Cortex of kidney (tissue), 1 donor: ENCODE measurements around the gene FBXO15.

Experiments
- DNase-seq: peaks from one replicate; lab custom pipeline; 2025; lab: John Stamatoyannopoulos, UW

FBXO15 gene

DNA sequence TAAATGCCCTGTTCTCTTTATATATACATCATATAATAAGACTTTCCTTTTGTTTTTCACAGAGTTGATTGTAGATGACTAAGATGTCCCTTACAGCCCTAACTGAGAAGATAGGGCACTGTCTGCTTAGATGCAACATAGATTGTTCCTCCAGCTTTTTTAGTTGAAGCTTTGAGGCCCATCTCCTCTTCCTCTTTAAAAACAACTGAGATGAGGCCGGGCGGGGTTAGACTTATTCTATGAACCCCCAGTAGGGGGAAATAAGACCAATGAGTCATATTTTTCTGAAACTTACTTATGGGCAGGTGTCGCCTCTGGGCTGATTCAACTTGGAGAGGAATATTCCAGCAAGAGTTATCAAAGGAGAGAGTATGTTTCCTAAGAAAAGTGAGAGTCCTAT lies 84.6 kb downstream of the FBXO15 start:
- DNase-seq, result no peak

DNA sequence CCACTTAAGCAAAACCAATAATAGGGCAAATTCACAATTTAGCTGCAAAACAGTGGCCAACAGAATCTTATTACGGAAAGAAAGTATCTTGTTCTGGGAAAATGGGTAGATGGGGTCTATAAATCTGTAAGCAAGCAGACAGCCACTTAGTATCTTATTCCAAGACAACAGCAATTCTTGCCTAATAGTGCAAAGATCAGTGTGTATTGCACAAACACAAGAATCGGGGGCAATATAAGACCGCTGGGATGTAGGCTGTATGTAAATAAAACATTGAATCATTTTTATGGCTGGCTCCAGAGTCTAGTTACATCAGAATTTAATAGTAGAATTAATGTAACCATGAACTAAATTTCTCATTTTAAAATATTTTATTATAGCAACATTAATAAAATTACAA lies 85.6 kb downstream of the FBXO15 start:
- DNase-seq, result no peak

DNA sequence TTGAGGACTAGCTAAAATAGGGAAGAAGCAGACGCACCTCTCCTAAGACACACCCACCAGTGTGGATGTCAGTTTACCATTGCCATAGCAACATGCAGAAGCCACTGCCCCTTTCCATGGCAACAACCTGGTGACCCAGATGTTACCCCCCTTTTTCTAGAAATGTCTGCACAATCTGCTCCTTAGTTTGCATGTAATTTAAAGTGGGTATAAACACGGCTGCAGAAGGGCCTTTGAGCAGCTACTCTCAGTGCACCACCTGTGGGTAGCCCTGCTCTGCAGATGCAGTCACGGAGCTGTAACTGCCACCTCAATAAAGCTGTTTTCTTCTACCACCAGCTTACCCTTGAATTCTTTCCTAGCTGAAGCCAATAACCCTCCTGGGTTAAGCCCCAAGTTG lies 87.1 kb downstream of the FBXO15 start:
- no peak for DNase-seq

DNA sequence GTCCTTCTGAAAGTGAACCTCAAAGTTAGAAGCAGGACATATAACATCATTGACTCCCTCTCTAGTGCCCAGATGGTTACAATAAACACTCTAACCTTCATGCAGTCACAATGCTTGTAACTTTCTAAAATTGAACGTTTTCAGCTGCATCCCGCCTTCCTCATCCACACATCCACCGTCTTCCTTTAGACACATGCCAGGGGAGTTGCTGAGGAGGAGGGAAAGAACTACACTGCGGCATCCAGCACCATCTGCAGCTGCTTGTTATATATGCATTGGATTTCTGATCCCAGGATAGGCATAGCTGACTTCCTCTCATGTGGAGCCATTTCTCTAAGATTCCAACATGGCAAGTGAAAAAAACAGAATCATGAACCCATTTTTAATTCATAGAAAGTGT lies 96.8 kb downstream of the FBXO15 start:
- no peak for DNase-seq

DNA sequence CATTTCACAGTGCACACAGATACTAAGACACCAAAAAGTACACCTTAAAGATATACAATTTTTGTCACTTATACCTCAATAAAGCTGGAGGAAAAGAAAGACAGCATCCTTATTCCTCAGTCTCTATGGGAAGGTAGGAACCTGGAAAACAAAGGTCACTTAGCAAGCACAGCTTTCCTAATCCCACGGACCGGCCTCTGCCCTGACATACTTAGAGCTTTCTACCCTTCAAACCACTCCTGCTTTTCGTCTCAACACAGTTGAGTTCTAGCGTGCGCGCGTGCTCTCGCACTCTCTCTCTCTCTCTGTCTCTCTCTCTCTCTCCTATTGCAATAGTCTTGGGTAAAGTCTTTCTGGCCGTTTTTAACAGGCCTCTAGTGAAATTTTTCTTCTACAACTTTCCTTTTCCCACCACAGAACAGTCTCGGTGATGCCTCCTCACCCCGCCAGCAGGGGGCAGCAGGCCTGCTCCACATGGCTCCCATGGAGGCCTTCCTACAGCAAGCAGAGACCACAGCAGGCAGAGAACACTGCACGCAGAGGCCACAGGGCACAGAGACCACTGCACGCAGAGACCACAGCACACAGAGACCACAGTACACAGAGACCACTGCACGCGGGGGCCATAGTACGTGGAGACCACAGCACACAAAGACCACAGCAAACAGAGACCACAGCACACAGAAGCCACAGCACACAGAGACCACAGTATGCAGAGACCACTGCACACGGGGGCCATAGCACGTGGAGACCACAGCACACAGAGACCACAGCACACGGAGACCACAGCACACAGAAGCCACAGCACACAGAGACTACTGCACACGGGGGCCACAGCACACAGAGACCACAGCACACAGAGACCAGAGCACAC lies 106.9 kb downstream of the FBXO15 start:
- DNase-seq, result no peak

DNA sequence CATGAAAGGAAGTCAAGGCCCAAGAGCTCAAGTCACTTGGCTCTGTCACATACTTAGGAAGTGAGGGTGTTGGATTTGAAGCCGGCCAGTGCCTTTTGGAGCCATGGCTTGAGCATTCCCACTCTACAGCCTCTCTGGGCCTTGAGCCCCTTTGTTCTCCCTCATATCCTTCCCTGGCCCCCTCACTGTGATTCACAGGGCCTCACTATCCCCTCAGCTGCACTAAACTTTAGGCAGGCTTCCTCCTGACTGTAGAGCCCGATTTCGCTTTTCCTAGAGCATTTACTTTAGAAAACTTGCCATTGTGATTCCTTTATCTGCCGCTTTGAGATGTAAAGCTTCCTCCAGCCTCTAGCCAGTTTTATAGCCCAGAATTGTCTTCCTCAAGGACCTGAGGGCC lies 107.6 kb downstream of the FBXO15 start:
- DNase-seq, result no peak

DNA sequence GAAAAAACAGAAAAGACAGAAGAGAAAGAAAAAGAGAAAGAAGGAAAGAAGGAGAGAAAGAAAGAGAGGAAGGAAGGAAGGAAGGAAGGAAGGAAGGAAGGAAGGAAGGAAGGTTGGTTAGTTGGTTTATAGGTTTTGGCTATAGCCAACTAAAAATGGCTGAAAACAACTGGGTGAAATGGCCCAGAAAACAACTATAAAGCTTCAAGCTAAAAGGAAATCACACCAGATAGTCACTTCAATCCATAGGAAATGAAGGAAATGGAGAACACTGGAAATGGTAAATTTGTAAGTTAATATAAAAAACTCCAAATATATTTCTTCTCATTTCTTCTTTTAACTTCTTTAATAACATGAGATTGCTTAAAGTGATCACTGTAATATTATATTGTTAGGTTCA lies 118.5 kb downstream of the FBXO15 start:
- no peak for DNase-seq
